Right kidney (tissue), 1 donor: ENCODE measurements around the gene CD99L2.

ENCODE experiments used
- DNase-seq: peaks from one replicate; pipeline ENCODE4 v3.0.0-alpha.2; 2016

CD99L2 gene

GRCh38 chrX:150763303-150763797 lies 135.1 kb downstream of the CD99L2 start:
- no peak for DNase-seq

GRCh38 chrX:150762258-150763165 lies 136.0 kb downstream of the CD99L2 start:
- no peak for DNase-seq

- DNase-seq = no peak
Measured at GRCh38 chrX:150761819-150762216, 136.7 kb downstream of the CD99L2 start.

GRCh38 chrX:150761176-150761818 lies 137.2 kb downstream of the CD99L2 start:
- DNase-seq = no peak

- no peak for DNase-seq
Measured at GRCh38 chrX:150759568-150760416, 138.7 kb downstream of the CD99L2 start.

GRCh38 chrX:150757371-150757770 lies 141.1 kb downstream of the CD99L2 start:
- DNase-seq = no peak

GRCh38 chrX:150753968-150754367 lies 144.5 kb downstream of the CD99L2 start:
- no peak for DNase-seq

GRCh38 chrX:150753357-150753756 lies 145.1 kb downstream of the CD99L2 start:
- no peak for DNase-seq

GRCh38 chrX:150752124-150752523 lies 146.3 kb downstream of the CD99L2 start:
- no peak for DNase-seq

GRCh38 chrX:150736475-150736874 lies 162.0 kb downstream of the CD99L2 start:
- no peak for DNase-seq

GRCh38 chrX:150731795-150732194 lies 166.7 kb downstream of the CD99L2 start:
- no peak for DNase-seq

- no peak for DNase-seq
Measured at GRCh38 chrX:150730719-150731118, 167.7 kb downstream of the CD99L2 start.

GRCh38 chrX:150729956-150730355 lies 168.5 kb downstream of the CD99L2 start:
- no peak for DNase-seq

GRCh38 chrX:150719621-150720020 lies 178.8 kb downstream of the CD99L2 start:
- DNase-seq = no peak
